GM18870 (cell line): ENCODE data around the gene PACSIN3.

Source experiments
- ATAC-seq: cut with Tn5 transposase; IDR thresholded peaks from one replicate; pipeline ENCODE4 v1.9.1; 2021; ENCODE audit warnings: moderate library complexity; ENCODE audit not compliant: unreplicated experiment

PACSIN3 gene

GRCh38 chr11:47154616-47155570, 31.3 kb downstream of the PACSIN3 start:
- no peak for ATAC-seq

- no peak for ATAC-seq
Observed at GRCh38 chr11:47152953-47153950, 33.0 kb downstream of the PACSIN3 start.

- no peak for ATAC-seq
Observed at GRCh38 chr11:47152126-47152952, 33.9 kb downstream of the PACSIN3 start.

GRCh38 chr11:47149782-47150181, 36.5 kb downstream of the PACSIN3 start:
- no peak for ATAC-seq

- no peak for ATAC-seq
Observed at GRCh38 chr11:47148903-47149531, 37.2 kb downstream of the PACSIN3 start.

GRCh38 chr11:47148270-47148669, 38.0 kb downstream of the PACSIN3 start:
- no peak for ATAC-seq

- ATAC-seq: no peak
Observed at GRCh38 chr11:47147681-47148080, 38.6 kb downstream of the PACSIN3 start.

GRCh38 chr11:47147250-47147649, 39.0 kb downstream of the PACSIN3 start:
- ATAC-seq: no peak

- no peak for ATAC-seq
Observed at GRCh38 chr11:47144541-47144940, 41.7 kb downstream of the PACSIN3 start.

GRCh38 chr11:47143322-47143721, 42.9 kb downstream of the PACSIN3 start:
- no peak for ATAC-seq

- ATAC-seq: no peak
Observed at GRCh38 chr11:47139878-47140277, 46.4 kb downstream of the PACSIN3 start.

GRCh38 chr11:47137476-47137875, 48.8 kb downstream of the PACSIN3 start:
- no peak for ATAC-seq

- ATAC-seq: no peak
Observed at GRCh38 chr11:47136921-47137320, 49.3 kb downstream of the PACSIN3 start.

- ATAC-seq: no peak
Observed at GRCh38 chr11:47136327-47136726, 49.9 kb downstream of the PACSIN3 start.

- no peak for ATAC-seq
Observed at GRCh38 chr11:47132981-47133380, 53.3 kb downstream of the PACSIN3 start.

- ATAC-seq: no peak
Observed at GRCh38 chr11:47132490-47132889, 53.7 kb downstream of the PACSIN3 start.

- no peak for ATAC-seq
Observed at GRCh38 chr11:47131136-47131535, 55.1 kb downstream of the PACSIN3 start.

- no peak for ATAC-seq
Observed at GRCh38 chr11:47130543-47130942, 55.7 kb downstream of the PACSIN3 start.
